Umbilical cord (tissue), 2 donors: ENCODE data around the gene ACER1. TPM values are rescaled to one million over a fixed set of nuclear protein-coding genes. Genes with fewer than 3 reads are reported as not detected.

Experiments used
- DNase-seq: peaks from one replicate; pipeline ENCODE4 v3.0.0-alpha.2; 2015; ENCODE audit warnings: low spot score
- total RNA-seq: library from RNA; depleted of rRNA; stranded (reverse); fragments of >200 nt; gene quantifications from one replicate; pipeline ENCODE4 v1.2.3, GENCODE V29; 2014; ENCODE audit warnings: low replicate concordance; ENCODE audit not compliant: insufficient read depth

ACER1 gene
- total RNA-seq, 1 donor from 2014 or later, result not detected

DNA sequence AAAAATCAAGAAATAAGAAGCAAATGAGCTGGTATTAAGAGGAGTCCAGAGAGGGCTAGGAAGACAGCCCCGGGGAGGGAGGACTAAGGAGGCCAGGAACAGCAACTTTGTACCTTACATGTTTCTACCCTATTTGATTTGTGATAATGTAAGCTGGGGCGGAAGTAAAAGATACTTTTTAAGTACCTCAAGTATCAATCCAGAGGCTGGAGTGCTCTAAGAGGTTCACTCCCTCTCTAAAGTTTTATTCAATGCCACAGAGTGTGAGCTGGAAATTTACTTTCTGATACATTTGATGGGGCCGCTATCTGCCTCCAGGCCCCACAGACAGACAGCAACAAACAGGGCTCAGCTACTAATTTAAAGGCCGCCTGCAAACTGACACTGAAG is 65.0 kb downstream of the ACER1 start:
- no peak for DNase-seq

- DNase-seq, result no peak
Measured at GRCh38 chr19:6267552-6268381, 65.6 kb downstream of the ACER1 start.

GRCh38 chr19:6264803-6265202 is 68.6 kb downstream of the ACER1 start:
- DNase-seq, result no peak

DNA sequence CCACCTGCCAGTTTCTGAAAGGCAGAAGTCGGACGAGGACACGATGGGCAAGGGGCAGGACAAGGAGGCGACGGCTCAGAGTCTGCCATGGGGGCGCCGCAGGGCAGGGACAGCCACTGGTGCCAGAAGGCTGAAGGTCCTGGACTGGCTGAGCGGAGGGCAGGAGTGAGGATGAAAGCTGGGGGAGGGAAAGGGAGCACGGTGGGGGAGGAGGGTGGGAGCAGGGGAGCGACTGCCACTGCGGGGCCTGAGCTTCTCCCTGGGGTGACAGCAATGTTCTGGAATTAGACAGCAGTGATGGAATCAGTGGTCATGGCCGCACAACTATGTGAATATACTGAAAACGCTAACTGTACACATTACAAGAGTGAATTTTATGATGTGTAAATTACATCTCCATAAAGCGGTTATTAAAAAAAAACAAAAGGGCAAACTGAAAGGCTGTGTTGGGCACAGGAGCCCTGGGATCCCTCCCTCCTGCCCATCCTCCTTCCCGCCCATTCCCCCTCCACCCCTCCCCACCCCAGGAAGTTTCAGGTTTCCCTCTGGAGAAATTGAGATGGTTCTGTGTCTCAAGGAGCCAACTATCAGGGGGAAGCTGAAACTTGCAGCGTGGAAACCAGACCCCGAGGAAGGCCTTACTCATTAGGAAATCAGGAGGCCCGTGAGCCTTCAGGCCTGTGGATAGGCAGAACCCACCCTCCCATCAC is 69.5 kb downstream of the ACER1 start:
- peak; percentile 55 for DNase-seq

GRCh38 chr19:6263306-6263705 is 70.1 kb downstream of the ACER1 start:
- no peak for DNase-seq

GRCh38 chr19:6262519-6262918 is 70.9 kb downstream of the ACER1 start:
- no peak for DNase-seq

DNA sequence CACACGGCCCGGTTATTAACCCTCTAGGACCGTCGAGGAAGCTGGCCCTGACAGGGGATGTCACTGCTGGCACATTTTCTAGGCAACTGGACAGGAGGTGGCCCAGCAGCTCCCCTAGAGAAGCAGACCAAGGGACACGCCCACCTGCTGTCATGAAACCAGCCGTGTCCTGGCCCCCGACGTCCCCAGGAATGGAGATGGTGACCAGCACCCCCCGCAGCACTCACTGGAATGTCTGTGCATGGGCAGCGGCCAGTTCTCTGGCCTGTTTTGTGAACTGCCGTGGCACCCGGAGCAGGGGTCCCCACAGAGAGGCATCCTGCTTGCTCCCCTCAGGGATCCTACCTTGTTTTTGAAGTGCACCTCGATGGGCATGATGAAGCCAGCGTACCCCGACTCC is 71.5 kb downstream of the ACER1 start:
- DNase-seq, result no peak

DNA sequence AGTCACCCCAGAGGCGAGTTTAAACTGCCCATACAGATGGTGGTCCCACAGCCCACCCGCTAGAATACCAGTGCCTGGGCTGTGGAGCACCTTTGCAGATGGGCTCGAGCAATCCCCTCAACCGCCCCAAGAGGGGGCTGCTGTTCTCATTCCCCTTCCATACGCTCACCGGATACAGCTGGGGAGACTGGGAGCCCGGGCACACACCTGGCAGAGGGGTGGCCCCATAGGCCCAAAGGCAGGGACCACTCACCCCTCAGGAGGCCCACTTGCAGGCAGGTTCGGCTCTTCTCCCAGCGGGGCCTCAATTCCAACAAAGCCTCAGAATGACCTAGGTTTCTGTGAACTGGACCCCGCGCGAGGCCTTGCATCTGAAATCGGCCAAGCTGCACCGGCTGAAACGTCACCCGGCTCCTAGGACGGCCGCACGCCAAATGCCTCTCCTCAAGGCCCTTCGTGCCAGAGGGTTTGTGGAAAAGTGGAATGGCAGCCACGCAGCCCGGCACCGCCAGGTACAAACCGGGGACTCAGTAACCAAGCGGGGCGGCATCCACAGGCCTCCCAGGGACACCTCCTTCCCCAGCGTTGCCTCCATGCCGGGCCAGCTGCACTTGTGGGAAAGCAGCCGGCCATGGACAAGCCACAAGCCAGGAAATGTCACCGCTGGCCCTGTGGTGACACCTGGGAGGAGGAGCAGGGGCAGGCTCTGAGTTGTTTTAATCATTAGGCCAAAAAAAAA is 72.3 kb downstream of the ACER1 start:
- no peak for DNase-seq

- no peak for DNase-seq
Measured at GRCh38 chr19:6260376-6260775, 73.0 kb downstream of the ACER1 start.

- no peak for DNase-seq
Measured at GRCh38 chr19:6259312-6259861, 74.0 kb downstream of the ACER1 start.

GRCh38 chr19:6258812-6259311 is 74.5 kb downstream of the ACER1 start:
- DNase-seq, result no peak

Other genes starting within 250 kb of the ACER1 start
- 15.4 TPM for gene RFX2, start 223.1 kb downstream of the ACER1 start, total RNA-seq
- not detected for gene ACSBG2, start 197.9 kb downstream of the ACER1 start, total RNA-seq
- 4.3 TPM for gene MLLT1, start 53.6 kb downstream of the ACER1 start, total RNA-seq
- 49.4 TPM for gene CLPP, start 27.9 kb upstream of the ACER1 start, total RNA-seq
- 97.5 TPM for gene ALKBH7, start 39.2 kb upstream of the ACER1 start, total RNA-seq
- 3.1 TPM for gene PSPN, start 42.3 kb upstream of the ACER1 start, total RNA-seq
- 29.4 TPM for gene GTF2F1, start 59.6 kb upstream of the ACER1 start, total RNA-seq
- gene KHSRP, start 91.2 kb upstream of the ACER1 start, total RNA-seq, result 42.4 TPM
- not detected for gene SLC25A41, start 100.2 kb upstream of the ACER1 start, total RNA-seq
- 26.7 TPM for gene SLC25A23, start 126.2 kb upstream of the ACER1 start, total RNA-seq
- gene CRB3, start 130.7 kb upstream of the ACER1 start, total RNA-seq, result 9.1 TPM
- not detected for gene DENND1C, start 148.2 kb upstream of the ACER1 start, total RNA-seq
- gene TUBB4A, start 168.7 kb upstream of the ACER1 start, total RNA-seq, result not detected
- gene TNFSF9, start 197.4 kb upstream of the ACER1 start, total RNA-seq, result not detected